H1 (cell line): Measurements from ENCODE around the gene NR1H3. TPM values are rescaled to one million over a fixed set of nuclear protein-coding genes. Genes with fewer than 3 reads are reported as not detected.

Experiments
- CHD2 ChIP-seq: IDR thresholded peaks from 2 replicates; pipeline ENCODE4 v1.6.1; 2012; ENCODE audit warnings: low read length, improper control_type of control experiment
- CTCF ChIP-seq, 3 experiments: IDR thresholded peaks; 1 replicate in 2 of 3; 2 replicates in 1 of 3; pipeline versions ENCODE4 v1.5.1 to v1.6.1; 2011; ENCODE audit warnings: low read length in 3 of 3, mild to moderate bottlenecking in 3 of 3, inconsistent platforms in 2 of 3, low read depth in 1 of 3, moderate library complexity in 1 of 3; ENCODE audit not compliant: insufficient read depth in 1 of 3; ENCODE audit errors: control extremely low read depth in 1 of 3
- EP300 ChIP-seq, 2 experiments: IDR thresholded peaks; 1 replicate in 1 of 2; 2 replicates in 1 of 2; pipeline ENCODE4 v1.6.1; 2011 to 2012; ENCODE audit warnings: low read depth in 2 of 2, low read length in 2 of 2, mild to moderate bottlenecking in 2 of 2, borderline replicate concordance in 1 of 2, inconsistent platforms in 1 of 2, moderate library complexity in 1 of 2
- JUND ChIP-seq: IDR thresholded peaks from 2 replicates; pipeline ENCODE4 v1.6.1; 2011; ENCODE audit warnings: mild to moderate bottlenecking, improper control_type of control experiment, low read length
- KDM5A ChIP-seq: fragments of 200-600 bp; IDR thresholded peaks from 2 replicates; pipeline ENCODE4 v1.7.1; 2012; ENCODE audit warnings: mild to moderate bottlenecking, low read length, inconsistent platforms, mixed read lengths
- POLR2A ChIP-seq, 2 experiments: IDR thresholded peaks; 1 replicate in 1 of 2; 2 replicates in 1 of 2; pipeline ENCODE4 v1.6.1; 2011; ENCODE audit warnings: low read depth in 2 of 2, low read length in 2 of 2, mild to moderate bottlenecking in 2 of 2; ENCODE audit errors: control extremely low read depth in 1 of 2
- SIX5 ChIP-seq: IDR thresholded peaks from 2 replicates; pipeline ENCODE4 v1.6.1; 2011; ENCODE audit warnings: mild to moderate bottlenecking, low read depth, low read length
- TAF1 ChIP-seq: IDR thresholded peaks from 2 replicates; pipeline ENCODE4 v1.6.1; 2011; ENCODE audit warnings: mild to moderate bottlenecking, low read depth, low read length
- polyA plus RNA-seq, 7 experiments: library from polyadenylated mRNA; depleted of rRNA in 3 of 7; stranded (reverse) in 5 of 7; unstranded in 2 of 7; fragments of >200 nt in 5 of 7; fragments of 200-250 nt in 2 of 7; gene quantifications; 1 replicate in 5 of 7; 2 replicates in 1 of 7; 4 replicates in 1 of 7; pipeline versions ENCODE4 v1.2.1 to v1.2.3, GENCODE V29; 2011 to 2013; ENCODE audit warnings: missing spikeins in 2 of 7, mixed read lengths in 2 of 7
- total RNA-seq: library from RNA; stranded (reverse); fragmentation: NEBNext Ultra II Directional; extraction: Animal tissue kit (Norgen Biotek cat#: 25700); gene quantifications from 2 replicates; pipeline ENCODE4 v1.2.1, GENCODE V29; 2021
- TF ChIP-seq, protein P1 (sequence below): fragments of 300-600 bp; sonication (generic); IDR thresholded peaks from 2 replicates; pipeline ENCODE4 v1.7.1; 2012; ENCODE audit warnings: low read length, moderate library complexity, mild to moderate bottlenecking, inconsistent platforms; ENCODE audit not compliant: insufficient replicate concordance

NR1H3 gene
- total and polyA plus RNA-seq, 2 of the 8 experiments (the other 6 are each of a cell fraction or from before 2014, with no cell fraction given), result 19.9 to 42.1 TPM

DNA sequence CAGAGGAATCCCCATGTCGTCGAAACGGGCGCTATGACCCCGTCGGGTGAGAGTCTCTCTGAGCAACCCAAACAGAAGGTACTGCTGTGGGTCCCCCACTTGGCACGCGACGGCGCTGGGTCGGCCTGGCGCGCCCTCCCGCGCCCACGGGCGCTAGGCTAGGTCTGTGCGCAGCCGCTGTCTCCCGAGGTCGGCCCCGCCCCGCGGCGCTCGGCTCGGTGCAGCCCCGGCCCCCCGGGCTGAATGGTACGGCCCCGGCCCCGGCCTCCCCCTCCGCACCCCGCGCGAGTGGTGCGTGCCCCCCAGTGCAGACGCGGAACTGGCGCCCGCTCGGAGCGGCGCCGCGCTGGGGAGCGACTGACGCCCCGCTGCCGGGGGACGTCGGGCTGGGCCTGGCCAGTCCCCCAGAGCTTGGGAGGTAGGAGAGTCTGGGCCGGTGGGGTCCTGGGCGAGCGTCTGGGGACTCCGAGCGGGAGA is 12.1 kb downstream of the NR1H3 start, which contains the start of gene MADD (continued):
- TF ChIP-seq, protein P1, sequence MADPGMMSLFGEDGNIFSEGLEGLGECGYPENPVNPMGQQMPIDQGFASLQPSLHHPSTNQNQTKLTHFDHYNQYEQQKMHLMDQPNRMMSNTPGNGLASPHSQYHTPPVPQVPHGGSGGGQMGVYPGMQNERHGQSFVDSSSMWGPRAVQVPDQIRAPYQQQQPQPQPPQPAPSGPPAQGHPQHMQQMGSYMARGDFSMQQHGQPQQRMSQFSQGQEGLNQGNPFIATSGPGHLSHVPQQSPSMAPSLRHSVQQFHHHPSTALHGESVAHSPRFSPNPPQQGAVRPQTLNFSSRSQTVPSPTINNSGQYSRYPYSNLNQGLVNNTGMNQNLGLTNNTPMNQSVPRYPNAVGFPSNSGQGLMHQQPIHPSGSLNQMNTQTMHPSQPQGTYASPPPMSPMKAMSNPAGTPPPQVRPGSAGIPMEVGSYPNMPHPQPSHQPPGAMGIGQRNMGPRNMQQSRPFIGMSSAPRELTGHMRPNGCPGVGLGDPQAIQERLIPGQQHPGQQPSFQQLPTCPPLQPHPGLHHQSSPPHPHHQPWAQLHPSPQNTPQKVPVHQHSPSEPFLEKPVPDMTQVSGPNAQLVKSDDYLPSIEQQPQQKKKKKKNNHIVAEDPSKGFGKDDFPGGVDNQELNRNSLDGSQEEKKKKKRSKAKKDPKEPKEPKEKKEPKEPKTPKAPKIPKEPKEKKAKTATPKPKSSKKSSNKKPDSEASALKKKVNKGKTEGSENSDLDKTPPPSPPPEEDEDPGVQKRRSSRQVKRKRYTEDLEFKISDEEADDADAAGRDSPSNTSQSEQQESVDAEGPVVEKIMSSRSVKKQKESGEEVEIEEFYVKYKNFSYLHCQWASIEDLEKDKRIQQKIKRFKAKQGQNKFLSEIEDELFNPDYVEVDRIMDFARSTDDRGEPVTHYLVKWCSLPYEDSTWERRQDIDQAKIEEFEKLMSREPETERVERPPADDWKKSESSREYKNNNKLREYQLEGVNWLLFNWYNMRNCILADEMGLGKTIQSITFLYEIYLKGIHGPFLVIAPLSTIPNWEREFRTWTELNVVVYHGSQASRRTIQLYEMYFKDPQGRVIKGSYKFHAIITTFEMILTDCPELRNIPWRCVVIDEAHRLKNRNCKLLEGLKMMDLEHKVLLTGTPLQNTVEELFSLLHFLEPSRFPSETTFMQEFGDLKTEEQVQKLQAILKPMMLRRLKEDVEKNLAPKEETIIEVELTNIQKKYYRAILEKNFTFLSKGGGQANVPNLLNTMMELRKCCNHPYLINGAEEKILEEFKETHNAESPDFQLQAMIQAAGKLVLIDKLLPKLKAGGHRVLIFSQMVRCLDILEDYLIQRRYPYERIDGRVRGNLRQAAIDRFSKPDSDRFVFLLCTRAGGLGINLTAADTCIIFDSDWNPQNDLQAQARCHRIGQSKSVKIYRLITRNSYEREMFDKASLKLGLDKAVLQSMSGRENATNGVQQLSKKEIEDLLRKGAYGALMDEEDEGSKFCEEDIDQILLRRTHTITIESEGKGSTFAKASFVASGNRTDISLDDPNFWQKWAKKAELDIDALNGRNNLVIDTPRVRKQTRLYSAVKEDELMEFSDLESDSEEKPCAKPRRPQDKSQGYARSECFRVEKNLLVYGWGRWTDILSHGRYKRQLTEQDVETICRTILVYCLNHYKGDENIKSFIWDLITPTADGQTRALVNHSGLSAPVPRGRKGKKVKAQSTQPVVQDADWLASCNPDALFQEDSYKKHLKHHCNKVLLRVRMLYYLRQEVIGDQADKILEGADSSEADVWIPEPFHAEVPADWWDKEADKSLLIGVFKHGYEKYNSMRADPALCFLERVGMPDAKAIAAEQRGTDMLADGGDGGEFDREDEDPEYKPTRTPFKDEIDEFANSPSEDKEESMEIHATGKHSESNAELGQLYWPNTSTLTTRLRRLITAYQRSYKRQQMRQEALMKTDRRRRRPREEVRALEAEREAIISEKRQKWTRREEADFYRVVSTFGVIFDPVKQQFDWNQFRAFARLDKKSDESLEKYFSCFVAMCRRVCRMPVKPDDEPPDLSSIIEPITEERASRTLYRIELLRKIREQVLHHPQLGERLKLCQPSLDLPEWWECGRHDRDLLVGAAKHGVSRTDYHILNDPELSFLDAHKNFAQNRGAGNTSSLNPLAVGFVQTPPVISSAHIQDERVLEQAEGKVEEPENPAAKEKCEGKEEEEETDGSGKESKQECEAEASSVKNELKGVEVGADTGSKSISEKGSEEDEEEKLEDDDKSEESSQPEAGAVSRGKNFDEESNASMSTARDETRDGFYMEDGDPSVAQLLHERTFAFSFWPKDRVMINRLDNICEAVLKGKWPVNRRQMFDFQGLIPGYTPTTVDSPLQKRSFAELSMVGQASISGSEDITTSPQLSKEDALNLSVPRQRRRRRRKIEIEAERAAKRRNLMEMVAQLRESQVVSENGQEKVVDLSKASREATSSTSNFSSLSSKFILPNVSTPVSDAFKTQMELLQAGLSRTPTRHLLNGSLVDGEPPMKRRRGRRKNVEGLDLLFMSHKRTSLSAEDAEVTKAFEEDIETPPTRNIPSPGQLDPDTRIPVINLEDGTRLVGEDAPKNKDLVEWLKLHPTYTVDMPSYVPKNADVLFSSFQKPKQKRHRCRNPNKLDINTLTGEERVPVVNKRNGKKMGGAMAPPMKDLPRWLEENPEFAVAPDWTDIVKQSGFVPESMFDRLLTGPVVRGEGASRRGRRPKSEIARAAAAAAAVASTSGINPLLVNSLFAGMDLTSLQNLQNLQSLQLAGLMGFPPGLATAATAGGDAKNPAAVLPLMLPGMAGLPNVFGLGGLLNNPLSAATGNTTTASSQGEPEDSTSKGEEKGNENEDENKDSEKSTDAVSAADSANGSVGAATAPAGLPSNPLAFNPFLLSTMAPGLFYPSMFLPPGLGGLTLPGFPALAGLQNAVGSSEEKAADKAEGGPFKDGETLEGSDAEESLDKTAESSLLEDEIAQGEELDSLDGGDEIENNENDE, result no peak
- TF ChIP-seq KDM5A (no peak), TAF1 (peak; percentile 44), CTCF (IDR thresholded peaks at IDR 0.05; ENCODE audit: control extremely low read depth in 1 of 3, insufficient read depth in 1 of 3, low read depth in 1 of 3, low read length in 3 of 3) (no peak), CHD2 (no peak), EP300 (IDR thresholded peaks at IDR 0.05; ENCODE audit: borderline replicate concordance in 1 of 2, low read depth in 2 of 2, low read length in 2 of 2) (0 out of 3 replicates have a peak, but pooled peaks of 1 of the 2 experiments have one; percentile 67), POLR2A (IDR thresholded peaks at IDR 0.05; ENCODE audit: control extremely low read depth in 1 of 2, low read depth in 2 of 2, low read length in 2 of 2) (peak; percentile 36 to 51), JUND (no peak), SIX5 (no peak)
